ENCODE measurements around the gene PLEKHG4B.
"Not testable (repeated sequence)": the region's sequence is repeated elsewhere in the genome, so short reads cannot be mapped to it uniquely, and the experiment has no call there.

PLEKHG4B gene, protein sequence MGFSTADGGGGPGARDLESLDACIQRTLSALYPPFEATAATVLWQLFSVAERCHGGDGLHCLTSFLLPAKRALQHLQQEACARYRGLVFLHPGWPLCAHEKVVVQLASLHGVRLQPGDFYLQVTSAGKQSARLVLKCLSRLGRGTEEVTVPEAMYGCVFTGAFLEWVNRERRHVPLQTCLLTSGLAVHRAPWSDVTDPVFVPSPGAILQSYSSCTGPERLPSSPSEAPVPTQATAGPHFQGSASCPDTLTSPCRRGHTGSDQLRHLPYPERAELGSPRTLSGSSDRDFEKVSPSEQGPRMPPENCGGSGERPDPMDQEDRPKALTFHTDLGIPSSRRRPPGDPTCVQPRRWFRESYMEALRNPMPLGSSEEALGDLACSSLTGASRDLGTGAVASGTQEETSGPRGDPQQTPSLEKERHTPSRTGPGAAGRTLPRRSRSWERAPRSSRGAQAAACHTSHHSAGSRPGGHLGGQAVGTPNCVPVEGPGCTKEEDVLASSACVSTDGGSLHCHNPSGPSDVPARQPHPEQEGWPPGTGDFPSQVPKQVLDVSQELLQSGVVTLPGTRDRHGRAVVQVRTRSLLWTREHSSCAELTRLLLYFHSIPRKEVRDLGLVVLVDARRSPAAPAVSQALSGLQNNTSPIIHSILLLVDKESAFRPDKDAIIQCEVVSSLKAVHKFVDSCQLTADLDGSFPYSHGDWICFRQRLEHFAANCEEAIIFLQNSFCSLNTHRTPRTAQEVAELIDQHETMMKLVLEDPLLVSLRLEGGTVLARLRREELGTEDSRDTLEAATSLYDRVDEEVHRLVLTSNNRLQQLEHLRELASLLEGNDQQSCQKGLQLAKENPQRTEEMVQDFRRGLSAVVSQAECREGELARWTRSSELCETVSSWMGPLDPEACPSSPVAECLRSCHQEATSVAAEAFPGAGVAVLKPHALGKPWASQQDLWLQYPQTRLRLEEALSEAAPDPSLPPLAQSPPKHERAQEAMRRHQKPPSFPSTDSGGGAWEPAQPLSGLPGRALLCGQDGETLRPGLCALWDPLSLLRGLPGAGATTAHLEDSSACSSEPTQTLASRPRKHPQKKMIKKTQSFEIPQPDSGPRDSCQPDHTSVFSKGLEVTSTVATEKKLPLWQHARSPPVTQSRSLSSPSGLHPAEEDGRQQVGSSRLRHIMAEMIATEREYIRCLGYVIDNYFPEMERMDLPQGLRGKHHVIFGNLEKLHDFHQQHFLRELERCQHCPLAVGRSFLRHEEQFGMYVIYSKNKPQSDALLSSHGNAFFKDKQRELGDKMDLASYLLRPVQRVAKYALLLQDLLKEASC (N-terminal part only)
- total RNA-seq, result 0.17 to 0.24 reads per million in 2 experiments

DNA sequence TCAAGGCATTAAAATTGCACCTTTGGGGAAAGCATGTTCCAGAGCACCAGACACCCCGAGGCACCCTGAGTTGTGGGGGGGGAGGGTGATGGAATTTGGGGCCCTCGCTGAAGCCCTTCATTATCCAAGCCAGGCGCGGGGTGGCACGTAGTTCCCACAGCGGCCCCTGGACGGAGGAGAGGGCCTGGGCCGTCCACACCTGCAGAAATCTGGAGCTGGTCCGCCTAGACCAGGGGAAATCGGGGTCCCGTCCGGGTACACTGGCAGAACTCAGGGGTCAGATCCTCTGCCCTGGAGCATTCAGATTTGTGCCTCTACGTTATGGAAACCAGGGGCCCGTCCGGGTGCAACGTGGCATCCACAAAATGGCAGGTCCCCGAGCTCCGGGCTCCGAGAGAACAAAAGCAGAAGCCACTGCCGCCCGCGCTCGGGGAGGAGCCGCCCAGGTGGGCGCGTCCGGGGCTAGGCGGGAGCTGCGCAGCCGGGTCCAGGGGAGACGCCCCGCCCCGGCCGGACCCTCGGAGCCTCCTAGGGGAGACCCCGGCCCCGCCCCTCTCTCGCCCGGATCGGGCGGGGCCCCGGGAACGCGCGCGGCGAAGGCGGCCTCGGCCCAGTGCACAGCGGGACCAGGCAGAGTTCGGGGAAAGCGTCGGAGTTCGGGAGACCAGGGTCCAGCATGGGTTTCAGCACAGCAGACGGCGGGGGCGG lies at the start of gene PLEKHG4B:
Gene PLEKHG4B (plus strand): TSS at position 613 of the 708 bp plus-strand sequence. CDS start 64 bp downstream, at position 677.
- no peak for DNase-seq (ENCODE audit: low read depth)

DNA sequence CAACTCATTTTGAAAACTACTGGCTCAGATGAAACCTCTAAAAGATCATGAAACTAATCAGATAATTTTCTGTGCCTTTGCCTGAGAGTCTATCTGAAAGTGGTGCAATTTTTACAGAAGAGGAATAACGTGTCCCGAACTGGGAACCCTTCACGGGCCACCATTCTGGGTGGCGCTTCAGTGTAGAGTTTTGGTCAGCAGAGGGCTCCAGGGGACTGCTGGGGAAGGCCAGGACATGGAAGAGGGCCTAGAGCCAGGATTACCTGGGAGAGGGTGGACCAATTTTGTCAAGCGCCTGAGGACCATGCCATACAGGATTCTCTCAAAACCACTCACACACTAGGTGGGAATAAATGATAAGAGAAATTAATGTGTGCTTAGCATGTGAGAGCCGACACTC lies 49.7 kb upstream of the PLEKHG4B start:
- no peak for DNase-seq (ENCODE audit: low read depth)

DNA sequence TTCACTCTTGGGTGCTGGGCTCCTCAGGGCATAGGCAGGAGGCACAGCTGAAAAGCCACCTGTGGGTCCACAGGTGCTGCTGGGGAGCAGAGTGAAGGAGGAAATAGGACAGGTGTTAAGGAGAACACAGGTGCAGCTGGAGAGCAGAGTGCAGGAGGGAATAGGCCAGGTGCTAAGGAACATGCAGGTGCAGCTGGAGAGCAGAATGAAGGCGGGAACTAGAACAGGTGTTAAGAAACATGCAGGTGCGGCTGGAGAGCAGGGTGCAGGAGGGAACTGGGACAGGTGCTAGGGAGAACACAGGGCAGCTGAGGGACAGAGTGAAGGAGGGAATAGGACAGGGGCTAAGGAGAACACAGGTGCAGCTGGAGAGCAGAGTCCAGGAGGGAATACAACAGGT lies 43.8 kb upstream of the PLEKHG4B start:
- DNase-seq (ENCODE audit: low read depth), result no peak

DNA sequence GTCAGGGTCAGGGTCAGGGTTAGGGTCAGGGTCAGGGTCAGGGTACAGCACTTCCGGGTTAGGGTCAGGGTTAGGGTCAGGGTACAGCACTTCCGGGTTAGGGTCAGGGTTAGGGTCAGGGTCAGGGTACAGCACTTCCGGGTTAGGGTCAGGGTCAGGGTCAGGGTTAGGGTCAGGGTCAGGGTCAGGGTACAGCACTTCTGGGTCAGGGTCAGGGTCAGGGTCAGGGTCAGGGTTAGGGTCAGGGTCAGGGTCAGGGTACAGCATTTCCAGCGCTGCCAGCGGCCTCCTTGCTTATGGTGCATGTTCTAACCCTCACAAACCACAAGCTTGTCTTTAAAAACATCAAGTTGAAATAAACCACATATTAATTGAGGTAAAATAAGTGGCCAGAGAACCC lies 42.4 kb upstream of the PLEKHG4B start:
- not testable (repeated sequence) for DNase-seq (ENCODE audit: low read depth)

DNA sequence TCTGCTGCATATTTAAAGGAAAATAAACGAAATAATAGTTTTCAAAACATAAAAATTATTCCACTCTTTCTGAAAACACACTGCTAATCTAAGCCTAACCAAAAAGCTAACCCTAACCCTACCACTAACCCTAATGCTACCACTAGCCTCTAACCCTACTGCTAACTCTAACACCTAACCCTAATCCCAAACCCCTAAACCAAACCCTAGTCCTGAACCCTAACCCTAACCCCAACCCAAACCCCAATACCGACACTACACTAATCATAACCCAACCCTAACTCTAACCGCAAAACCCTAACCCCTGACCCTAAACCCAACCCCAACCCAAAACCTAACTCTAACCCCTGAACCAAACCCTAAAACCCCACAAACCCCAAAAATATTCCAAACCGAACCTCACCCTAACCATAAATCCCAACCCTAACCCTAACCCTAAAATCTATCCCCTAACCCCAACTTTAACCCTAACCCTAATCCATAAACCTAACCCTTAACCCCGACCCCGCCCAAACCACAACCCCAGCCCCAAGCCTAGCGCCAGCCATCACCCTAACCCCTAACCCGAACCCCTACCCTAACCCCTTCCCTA lies 41.9 kb upstream of the PLEKHG4B start:
- no peak for DNase-seq (ENCODE audit: low read depth)

DNA sequence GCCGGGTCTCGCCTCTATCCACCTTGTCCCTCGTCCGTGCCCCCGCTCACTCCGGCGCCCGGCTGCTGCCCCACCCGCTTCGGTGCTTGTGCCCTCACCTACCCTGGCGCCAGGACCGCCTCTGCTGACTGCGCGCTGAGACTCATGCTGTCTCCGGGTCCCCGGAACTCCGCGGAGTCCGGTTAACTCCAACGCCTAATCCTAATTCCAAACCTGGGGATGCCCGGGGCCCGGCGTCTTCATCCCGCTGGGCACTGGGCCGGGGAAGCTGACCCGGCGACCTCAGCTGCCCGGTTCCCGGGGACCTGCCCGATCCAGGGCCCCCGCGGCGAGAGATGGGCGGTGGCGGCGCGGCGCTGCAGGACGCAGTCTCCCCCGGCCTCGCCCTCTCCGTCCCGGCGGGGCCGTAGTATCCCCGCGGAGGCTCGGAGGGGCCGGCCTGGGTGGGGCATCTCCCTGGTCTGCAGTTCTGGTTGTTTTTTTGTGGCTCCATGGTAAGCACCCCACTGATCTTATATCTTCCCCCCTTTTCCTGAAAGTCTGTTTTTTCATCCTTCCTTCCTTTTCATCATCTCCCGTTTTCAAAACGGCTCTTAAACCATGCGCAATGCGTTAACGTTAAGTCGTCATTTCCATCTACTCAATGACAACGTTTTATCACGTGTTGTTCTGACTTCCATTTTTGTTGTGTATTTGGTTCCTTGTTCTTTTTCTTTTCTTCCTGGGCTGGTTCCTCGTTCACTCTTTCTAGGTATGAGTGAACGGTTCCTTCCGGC lies 41.1 kb upstream of the PLEKHG4B start:
- DNase-seq (ENCODE audit: low read depth), result no peak

DNA sequence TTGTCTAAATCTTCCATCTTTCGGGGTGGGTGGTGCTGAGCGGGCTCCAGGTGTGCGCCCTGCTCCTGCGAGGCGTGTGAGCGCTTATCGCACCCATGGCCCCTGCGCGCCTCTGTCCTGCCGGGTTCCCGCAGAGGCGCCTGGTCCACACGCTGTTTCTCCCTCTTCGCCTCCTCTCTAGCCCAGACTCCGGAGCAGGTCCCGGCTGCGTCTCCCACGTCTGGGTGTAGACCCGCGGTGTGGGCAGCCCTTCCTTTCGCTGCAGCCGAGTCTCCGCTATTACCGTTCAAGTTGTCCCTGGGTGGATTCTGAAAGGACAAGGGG lies 40.5 kb upstream of the PLEKHG4B start:
- no peak for DNase-seq (ENCODE audit: low read depth)

DNA sequence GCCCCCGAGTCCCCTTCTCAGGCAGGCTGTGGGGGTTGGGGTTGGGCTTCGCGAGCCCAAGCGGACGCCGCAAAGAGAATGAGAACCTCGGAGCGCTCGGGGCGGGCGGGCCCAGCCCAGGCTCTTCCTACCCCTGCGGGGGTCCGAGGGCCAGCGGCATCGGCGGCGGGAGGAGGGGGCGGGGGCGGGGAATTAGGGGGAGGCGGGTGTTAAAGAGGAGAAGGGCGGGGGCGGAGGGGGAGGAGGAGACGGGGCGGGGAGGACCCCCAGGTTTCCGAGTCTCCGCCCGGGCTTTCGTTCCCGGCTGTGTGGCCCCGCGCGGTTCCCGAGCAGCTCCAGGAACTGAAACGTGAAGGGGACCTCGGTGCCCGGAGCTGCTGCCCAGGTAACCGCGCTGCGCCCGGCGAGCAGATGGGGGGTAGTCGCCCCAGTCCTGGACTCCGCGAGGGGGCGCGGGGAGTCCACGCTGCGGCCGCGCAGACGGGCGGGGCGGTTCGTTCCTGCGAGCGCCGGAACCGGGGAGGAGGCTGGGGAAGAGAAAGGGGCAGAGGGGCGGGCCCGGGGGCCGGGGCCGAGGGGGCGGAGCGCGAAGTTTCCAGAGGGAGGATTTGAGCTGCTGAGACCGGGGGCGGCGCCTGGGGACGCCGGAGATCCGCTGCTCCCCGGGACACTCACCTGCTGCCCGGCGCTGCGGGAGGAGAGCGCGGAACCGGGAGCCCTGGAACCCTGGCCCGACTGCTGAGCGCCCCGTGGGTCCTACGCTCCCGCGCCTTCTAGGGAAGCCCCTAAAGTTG lies 38.4 kb upstream of the PLEKHG4B start:
- DNase-seq (ENCODE audit: low read depth), result no peak

DNA sequence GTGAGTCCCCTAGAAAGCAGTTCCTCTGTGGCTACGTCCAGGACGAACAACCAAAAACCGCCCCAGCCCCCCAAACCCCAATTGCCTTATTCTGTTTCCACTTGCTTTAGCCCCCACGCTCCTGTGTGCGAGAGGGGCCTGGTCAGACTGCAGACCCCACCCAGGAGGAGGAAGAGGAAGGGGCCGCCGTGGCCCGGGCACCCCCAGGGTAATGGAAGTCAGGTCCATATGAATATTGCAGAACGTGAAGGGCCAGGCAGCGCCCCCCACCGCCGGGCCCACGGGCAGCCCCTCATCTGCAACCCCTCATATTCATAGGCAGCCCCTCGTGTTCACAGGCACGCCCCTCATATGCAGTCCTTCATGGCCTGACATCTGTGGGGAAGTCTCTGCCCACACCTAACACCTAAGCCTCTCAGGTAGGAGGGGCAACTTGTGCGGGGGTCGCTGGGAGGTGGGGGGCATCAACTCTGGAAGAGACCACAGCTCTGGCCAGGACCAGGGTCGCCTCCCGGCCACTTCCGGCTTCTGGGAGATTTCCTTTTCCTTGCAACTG lies 37.7 kb upstream of the PLEKHG4B start:
- DNase-seq (ENCODE audit: low read depth), result no peak

DNA sequence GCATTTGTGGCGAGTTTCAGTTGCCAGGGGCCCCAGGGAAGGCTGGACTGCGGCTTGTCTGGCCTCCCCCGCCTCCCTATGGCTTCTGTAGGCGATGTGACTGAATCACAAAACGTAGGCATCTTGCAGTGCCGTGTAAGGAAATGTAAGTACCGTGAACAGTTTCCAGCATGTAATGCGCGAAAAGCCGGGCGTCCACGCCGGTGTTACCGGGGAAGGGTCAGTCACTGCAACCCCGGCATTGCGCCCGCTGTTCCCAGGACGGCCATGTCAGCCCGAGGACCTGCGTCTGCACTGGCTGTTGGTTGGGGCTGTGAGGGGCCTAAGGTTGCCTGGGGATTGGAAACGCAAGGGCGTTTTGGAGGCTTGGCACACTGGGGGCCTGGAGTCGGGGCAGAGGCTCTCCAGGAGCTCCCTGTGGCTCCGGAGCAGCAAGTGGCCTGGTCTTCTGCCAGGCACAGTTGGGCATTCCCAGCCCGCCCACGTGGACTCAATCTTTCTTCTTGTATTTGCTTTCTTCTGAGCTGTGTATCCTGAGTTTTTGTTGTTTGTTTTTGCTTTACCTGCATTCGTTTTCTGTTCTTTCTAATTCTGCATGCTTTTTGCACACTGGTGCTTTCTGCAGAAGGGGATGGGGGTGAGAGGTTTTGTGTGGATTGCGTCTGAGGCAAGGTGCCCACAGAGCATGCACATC lies 36.9 kb upstream of the PLEKHG4B start:
- no peak for DNase-seq (ENCODE audit: low read depth)

DNA sequence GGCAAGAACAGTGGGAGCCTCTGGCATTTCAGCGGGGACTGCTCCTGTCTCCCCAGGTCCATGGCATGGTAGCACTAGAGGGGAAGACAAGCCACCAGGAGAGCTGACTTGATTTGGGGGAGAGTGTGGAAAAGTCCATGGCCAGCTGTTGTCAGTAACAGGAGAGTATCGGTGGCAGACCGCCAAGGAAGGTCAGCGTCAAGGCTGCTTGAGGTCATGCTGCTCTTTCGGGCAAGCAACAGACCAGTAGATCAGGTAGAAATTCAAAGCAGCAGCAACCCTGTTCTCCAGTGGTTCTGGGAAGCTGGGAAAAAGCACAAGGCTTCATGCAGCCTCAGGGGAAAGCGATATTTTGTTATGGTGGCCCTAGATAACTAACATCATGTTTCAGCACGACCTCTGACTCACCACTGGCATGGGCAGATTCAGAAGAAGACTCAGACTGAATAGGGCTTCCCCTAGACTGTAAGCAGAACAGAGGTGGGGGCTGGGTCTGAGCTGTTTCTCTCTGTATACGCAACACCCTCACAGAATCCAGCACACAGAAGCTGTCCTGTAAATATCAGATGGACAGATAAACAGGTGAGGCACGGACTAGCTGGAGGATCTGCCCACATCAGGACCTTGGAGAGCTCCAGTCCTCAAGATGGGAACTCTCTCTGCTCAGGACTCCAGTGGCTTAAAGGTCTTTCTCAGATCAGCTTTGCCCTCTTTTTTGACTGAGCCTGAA lies 35.2 kb upstream of the PLEKHG4B start:
- DNase-seq (ENCODE audit: low read depth), result no peak

DNA sequence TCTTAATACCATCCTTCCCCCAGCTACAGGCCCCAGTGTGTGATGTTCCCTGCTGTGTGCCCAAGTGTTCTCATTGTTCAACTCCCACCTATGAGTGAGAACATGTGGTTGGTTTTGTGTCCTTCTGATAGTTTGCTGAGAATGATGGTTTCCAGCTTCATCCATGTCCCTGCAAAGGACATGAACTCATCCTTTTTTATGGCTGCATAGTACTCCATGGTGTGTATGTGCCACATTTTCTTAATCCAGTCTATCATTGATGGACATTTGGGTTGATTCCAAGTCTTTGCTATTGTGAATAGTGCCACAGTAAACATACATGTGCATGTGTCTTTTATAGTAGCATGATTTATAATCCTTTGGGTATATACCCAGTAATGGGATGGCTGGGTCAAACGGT lies 31.7 kb upstream of the PLEKHG4B start:
- not testable (repeated sequence) for DNase-seq (ENCODE audit: low read depth)

DNA sequence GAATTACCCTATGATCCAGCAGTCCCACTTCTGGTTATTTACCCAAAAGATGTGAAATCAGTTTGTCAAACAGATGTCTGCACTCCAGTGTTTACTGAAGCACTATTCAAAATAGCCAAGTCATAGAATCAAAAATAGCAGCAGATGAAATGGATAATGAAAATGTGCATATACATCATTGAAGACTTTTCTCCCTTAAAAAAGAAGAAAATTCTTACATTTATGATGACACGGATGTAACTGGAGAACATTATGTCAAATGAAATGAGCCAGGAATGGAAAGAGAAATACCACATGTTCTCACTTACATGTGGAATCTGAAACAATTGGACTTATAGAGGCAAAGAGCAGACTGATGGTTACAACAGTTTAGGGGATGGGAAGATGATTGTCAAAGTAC lies 21.5 kb upstream of the PLEKHG4B start:
- DNase-seq (ENCODE audit: low read depth), result no peak

DNA sequence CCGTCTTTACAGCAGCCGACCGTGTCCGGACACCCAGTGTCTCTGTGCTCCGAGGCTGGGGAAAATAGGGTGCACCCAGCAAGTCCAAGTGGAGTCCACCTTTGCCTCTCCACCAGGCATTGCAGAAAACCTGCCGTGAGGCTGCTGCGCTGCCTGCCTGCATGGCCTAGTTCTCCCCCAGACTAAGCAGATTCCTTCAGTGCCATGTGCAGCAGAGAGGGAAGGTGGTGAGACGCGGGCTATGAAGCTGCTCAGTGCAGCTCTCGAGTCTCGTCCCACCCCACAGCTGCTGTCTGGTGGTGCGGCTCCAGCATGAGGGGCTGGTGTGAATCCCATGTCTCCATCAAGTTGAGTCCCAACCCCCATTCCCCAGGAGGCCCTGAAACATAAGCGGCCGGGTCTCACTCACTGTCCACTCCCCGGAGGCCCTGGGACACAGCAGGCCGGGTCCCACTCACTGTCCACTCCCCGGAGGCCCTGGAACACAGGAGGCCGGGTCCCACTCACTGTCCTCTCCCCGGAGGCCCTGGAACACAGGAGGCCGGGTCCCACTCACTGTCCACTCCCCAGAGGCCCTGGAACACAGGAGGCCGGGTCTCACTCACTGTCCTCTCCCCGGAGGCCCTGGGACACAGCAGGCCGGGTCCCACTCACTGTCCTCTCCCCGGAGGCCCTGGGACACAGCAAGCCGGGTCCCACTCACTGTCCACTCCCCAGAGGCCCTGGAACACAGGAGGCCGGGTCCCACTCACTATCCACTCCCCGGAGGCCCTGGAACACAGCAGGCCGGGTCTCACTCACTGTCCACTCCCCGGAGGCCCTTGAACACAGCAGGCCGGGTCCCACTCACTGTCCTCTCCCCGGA lies 19.4 kb upstream of the PLEKHG4B start:
- DNase-seq (ENCODE audit: low read depth), result not testable (repeated sequence)

DNA sequence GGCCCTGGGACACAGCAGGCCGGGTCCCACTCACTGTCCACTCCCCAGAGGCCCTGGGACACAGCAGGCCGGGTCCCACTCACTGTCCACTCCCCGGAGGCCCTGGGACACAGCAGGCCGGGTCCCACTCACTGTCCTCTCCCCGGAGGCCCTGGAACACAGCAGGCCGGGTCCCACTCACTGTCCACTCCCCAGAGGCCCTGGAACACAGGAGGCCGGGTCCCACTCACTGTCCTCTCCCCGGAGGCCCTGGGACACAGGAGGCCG lies 18.9 kb upstream of the PLEKHG4B start:
- DNase-seq (ENCODE audit: low read depth), result not testable (repeated sequence)

DNA sequence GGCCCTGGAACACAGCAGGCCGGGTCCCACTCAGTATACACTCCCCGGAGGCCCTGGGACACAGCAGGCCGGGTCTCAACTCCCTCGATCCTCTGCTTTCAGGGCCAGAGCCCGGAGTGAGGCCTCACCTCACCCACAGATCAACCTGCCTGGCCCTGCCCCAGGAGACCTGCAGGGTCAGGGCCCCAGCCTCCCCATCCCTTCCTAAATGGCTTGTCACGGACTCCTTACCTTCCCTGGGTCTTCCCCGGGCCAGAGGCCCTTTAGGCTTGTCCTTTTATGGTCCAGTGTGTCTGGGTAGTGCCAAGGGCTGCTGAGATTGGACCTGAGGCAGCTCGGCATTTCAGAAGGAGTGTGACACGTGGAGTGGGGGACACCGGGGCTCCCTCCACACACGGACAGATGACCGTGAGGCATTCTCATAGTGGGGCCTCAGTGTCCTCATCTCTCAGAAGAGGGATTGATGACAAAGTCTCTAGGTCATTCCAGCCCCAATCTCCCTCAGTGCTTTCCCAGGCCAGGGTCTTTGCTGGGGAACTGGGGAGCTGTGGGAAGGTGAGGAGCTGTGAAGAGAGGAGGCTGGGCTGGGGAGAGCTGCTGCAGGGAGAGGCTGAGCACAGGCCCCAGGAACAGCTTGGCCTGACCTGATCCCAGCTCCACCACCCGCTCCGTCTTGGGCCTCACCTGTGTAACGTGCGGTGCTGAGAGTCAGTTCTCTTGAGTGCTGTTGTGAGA lies 18.0 kb upstream of the PLEKHG4B start:
- DNase-seq (ENCODE audit: low read depth), result no peak

Measured in T follicular helper cell (primary cell).